Loucy (cell line): ENCODE data around the gene NOL4L.

Source experiments
- H2AFZ ChIP-seq: fragments of 200-600 bp; sonication (generic); 2 replicates; pipeline ENCODE4 v1.6.0; 2016; ENCODE audit warnings: antibody characterized with exemption, mild to moderate bottlenecking, low read length, moderate library complexity
- H3F3A ChIP-seq: fragments of 200-600 bp; 2 replicates; pipeline ENCODE4 v1.6.0; 2016; ENCODE audit warnings: antibody characterized with exemption, low read depth, mild to moderate bottlenecking
- H3K27me3 ChIP-seq: fragments of 200-600 bp; sonication (generic); 2 replicates; pipeline ENCODE4 v1.6.1; 2014; ENCODE audit warnings: low read length, mild to moderate bottlenecking; ENCODE audit not compliant: insufficient read depth, poor library complexity, severe bottlenecking
- H3K36me3 ChIP-seq: fragments of 200-600 bp; sonication (generic); 2 replicates; pipeline ENCODE4 v1.6.1; 2016; ENCODE audit warnings: low read length; ENCODE audit not compliant: insufficient read depth
- H3K4me1 ChIP-seq: fragments of 200-600 bp; sonication (generic); 2 replicates; pipeline ENCODE4 v1.5.1; 2014; ENCODE audit warnings: low read length, mild to moderate bottlenecking; ENCODE audit not compliant: insufficient read depth, poor library complexity, severe bottlenecking
- H3K4me2 ChIP-seq: fragments of 200-600 bp; sonication (generic); 2 replicates; pipeline ENCODE4 v1.6.0; 2014; ENCODE audit warnings: antibody characterized with exemption, low read length, low read depth, mild to moderate bottlenecking; ENCODE audit not compliant: poor library complexity, severe bottlenecking
- H3K4me3 ChIP-seq: fragments of 200-600 bp; sonication (generic); 2 replicates; pipeline ENCODE4 v1.5.1; 2014; ENCODE audit warnings: low read length, mild to moderate bottlenecking, mixed read lengths; ENCODE audit not compliant: poor library complexity, severe bottlenecking
- H3K79me2 ChIP-seq: fragments of 200-600 bp; sonication (generic); 2 replicates; pipeline ENCODE4 v1.6.1; 2014; ENCODE audit warnings: low read length; ENCODE audit not compliant: insufficient read depth
- H3K9ac ChIP-seq: fragments of 200-600 bp; sonication (generic); 2 replicates; pipeline ENCODE4 v1.6.0; 2014; ENCODE audit warnings: mild to moderate bottlenecking, low read depth, low read length, moderate library complexity; ENCODE audit not compliant: poor library complexity, severe bottlenecking
- H3K9me2 ChIP-seq: fragments of 200-600 bp; sonication (generic); replicated peaks from 2 replicates; pipeline ENCODE4 v1.6.1; 2016; ENCODE audit warnings: low read depth, low read length, mixed read lengths
- H3K9me3 ChIP-seq: fragments of 200-600 bp; sonication (generic); 2 replicates; pipeline ENCODE4 v1.6.1; 2014; ENCODE audit warnings: mild to moderate bottlenecking, antibody characterized with exemption, low read length, low read depth; ENCODE audit not compliant: insufficient read depth
- H4K20me1 ChIP-seq: fragments of 200-600 bp; sonication (generic); 2 replicates; pipeline ENCODE4 v1.6.0; 2014; ENCODE audit warnings: antibody characterized with exemption, low read length, mild to moderate bottlenecking; ENCODE audit not compliant: insufficient read depth, poor library complexity, severe bottlenecking
- EZH2phosphoT487 ChIP-seq: fragments of 200-600 bp; IDR thresholded peaks from 2 replicates; pipeline ENCODE4 v1.6.1; 2018; ENCODE audit warnings: antibody characterized with exemption, mild to moderate bottlenecking, moderate library complexity, borderline replicate concordance
- TF ChIP-seq, protein P1 (sequence below): fragments of 200-600 bp; sonication (generic); conservative IDR thresholded peaks from 2 replicates; pipeline ENCODE4 v1.5.1; 2014; ENCODE audit warnings: mild to moderate bottlenecking, antibody characterized with exemption, low read length

NOL4L gene

DNA sequence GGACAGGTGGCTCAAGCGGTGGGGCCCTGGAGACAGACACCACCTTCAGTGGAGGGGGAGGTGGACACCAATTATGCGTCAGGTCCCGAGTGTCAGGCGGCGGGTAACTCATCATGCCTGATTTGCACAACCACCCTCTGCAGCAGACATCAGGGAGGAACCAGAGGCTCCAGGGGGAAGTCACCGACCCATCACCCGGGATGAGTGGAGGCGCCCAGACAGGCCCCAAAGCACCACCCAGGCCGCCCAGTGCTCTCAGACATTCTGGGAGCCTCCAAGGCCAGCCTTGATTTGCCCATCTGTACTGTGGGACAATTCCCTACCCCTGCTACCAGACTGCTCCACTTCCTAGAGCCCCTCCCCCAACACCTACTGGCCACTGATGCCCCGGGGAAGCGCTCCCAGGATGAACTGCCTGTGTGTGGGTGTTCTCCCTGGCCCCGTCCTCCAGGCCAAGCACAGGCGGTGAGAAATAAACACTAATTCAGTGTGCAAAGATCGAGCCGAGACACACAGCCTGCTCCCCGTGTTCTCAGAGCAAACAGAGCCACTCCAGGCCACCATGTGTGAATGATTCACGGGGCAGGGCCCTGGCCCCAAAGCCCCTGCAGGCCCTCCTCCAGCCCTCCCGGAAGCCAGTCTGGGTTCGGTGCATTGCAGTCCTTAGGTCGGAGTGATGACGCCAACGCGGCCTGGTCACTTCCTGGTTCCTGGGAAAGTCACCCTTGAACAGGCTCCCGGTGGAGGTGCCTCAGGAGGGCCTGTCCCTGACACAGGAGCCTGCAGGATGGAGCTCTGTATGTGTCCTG lies 119.8 kb downstream of the NOL4L start:
- no peak overlapping the region for H3K4me3 ChIP-seq
- no peak for TF ChIP-seq EZH2phosphoT487
- TF ChIP-seq, protein P1, sequence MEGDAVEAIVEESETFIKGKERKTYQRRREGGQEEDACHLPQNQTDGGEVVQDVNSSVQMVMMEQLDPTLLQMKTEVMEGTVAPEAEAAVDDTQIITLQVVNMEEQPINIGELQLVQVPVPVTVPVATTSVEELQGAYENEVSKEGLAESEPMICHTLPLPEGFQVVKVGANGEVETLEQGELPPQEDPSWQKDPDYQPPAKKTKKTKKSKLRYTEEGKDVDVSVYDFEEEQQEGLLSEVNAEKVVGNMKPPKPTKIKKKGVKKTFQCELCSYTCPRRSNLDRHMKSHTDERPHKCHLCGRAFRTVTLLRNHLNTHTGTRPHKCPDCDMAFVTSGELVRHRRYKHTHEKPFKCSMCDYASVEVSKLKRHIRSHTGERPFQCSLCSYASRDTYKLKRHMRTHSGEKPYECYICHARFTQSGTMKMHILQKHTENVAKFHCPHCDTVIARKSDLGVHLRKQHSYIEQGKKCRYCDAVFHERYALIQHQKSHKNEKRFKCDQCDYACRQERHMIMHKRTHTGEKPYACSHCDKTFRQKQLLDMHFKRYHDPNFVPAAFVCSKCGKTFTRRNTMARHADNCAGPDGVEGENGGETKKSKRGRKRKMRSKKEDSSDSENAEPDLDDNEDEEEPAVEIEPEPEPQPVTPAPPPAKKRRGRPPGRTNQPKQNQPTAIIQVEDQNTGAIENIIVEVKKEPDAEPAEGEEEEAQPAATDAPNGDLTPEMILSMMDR = no peak
- H3K27me3 ChIP-seq = no peaks in the 10 kb centered on the region
- peaks cover 78% of the 10 kb centered on the region for H4K20me1 ChIP-seq
- peaks cover 83% of the 10 kb centered on the region for H3K79me2 ChIP-seq
- H3K4me2 ChIP-seq = no peak overlapping the region
- H3K9ac ChIP-seq = no peak overlapping the region
- no peaks in the 10 kb centered on the region for H3K9me3 ChIP-seq
- H3K4me1 ChIP-seq = no peaks in the 10 kb centered on the region
- H2AFZ ChIP-seq = no peak overlapping the region
- no peaks in the 10 kb centered on the region for H3F3A ChIP-seq
- peaks cover 85% of the 10 kb centered on the region; the same call in 1 of the 2 replicates for H3K36me3 ChIP-seq
- H3K9me2 ChIP-seq = no peaks in the 10 kb centered on the region

DNA sequence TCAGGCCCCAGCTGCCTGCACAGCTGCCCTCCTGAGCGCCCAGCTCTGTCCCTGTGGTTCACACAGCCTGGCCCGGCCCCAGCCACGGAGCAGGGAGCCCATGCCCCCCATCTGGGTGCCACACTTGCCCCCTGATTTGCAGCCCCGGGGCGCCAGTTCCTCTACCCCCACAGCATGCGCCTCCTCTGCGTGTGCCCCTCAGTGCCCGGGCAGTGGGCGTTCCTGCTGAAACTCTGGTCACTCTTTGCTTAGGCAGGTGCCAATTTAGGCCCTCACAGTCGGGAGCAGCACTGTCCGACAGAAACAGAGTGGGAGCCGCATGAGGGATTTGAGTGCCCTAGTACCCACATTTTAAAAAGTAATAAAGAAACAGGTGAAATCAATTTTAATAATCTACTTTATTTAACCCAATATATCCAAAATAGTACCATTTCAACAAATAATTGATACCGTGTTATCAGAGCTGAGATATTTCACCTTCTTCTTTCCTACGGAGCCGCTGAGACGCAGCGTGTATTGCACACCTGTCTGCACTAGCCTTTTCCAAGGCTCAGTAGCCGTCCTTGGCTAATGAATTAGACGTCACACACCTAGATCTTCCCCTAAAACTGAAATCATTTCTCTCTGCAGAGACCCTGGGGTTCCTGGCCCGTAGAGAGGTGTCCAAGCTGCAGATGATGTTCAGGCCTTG lies 120.6 kb downstream of the NOL4L start:
- TF ChIP-seq EZH2phosphoT487 = no peak
- TF ChIP-seq, protein P1 = no peak
- Histone ChIP-seq H3K9ac (no peak overlapping the region), H3K4me1 (no peaks in the 10 kb centered on the region), H3K36me3 (peaks cover 86% of the 10 kb centered on the region; the same call in 1 of the 2 replicates), H3K4me2 (no peak overlapping the region), H2AFZ (no peak overlapping the region), H3K9me3 (no peaks in the 10 kb centered on the region), H3K79me2 (peaks cover 83% of the 10 kb centered on the region), H3K4me3 (no peak overlapping the region), H4K20me1 (peaks cover 70% of the 10 kb centered on the region), H3K27me3 (no peaks in the 10 kb centered on the region), H3F3A (no peaks in the 10 kb centered on the region), H3K9me2 (no peaks in the 10 kb centered on the region)

GRCh38 chr20:32463642-32464400 lies 121.3 kb downstream of the NOL4L start:
- Histone ChIP-seq H2AFZ (no peak overlapping the region), H3K9me3 (no peaks in the 10 kb centered on the region), H3K36me3 (peaks cover 87% of the 10 kb centered on the region; the same call in 1 of the 2 replicates), H4K20me1 (peaks cover 66% of the 10 kb centered on the region), H3K27me3 (no peaks in the 10 kb centered on the region), H3F3A (no peaks in the 10 kb centered on the region), H3K4me3 (no peak overlapping the region), H3K9me2 (no peaks in the 10 kb centered on the region), H3K4me2 (no peak overlapping the region), H3K9ac (no peak overlapping the region), H3K4me1 (no peaks in the 10 kb centered on the region), H3K79me2 (peaks cover 76% of the 10 kb centered on the region)
- TF ChIP-seq EZH2phosphoT487 = no peak
- TF ChIP-seq, protein P1 = no peak
